BE2C (cell line): ENCODE results near the gene RRP7A.
"Not testable (repeated sequence)": the region's sequence is repeated elsewhere in the genome, so short reads cannot be mapped to it uniquely, and the experiment has no call there.

Experiments
- DNase-seq: peaks from one replicate; pipeline ENCODE4 v3.0.0-alpha.2; 2020
- H3K27me3 ChIP-seq: fragments of 250-450 bp; sonication (Bioruptor Pico); 2 replicates; pipeline ENCODE4 v1.5.1; 2020; ENCODE audit warnings: mild to moderate bottlenecking
- H3K36me3 ChIP-seq: fragments of 250-450 bp; sonication (Bioruptor Pico); 2 replicates; pipeline ENCODE4 v1.5.1; 2020; ENCODE audit warnings: mild to moderate bottlenecking
- H3K4me1 ChIP-seq: fragments of 250-450 bp; sonication (Bioruptor Pico); 2 replicates; pipeline ENCODE4 v1.5.1; 2020
- H3K4me3 ChIP-seq: 2 replicates; pipeline ENCODE4 v1.5.1; 2011; ENCODE audit warnings: low read depth, low read length
- H3K9me3 ChIP-seq: fragments of 250-450 bp; sonication (Bioruptor Pico); 2 replicates; pipeline ENCODE4 v1.5.1; 2020
- CTCF ChIP-seq: IDR thresholded peaks from 2 replicates; pipeline ENCODE4 v1.5.1; 2012; ENCODE audit warnings: mild to moderate bottlenecking, low read depth, low read length

The RRP7A gene

DNA sequence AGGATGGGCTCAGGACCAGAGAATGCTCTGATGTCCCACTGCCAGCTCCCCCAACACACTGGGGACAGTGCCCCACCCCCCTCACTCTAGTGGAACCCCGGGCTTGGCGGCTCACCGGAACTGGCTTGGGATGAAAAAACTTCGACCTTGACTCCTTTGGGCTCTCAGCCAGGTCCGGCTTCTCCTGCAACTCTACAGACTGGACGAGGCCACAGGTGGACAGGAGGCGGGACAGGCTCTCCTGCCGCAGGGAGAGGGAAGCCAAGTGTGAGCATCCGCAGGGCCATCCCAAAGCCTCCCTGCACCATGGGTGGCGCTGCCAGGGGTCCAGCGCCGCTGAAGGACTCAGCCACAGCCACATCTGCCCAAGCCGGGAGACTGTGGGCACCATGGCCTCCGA is 3.7 kb downstream of the RRP7A start:
- DNase-seq = no peak
- H3K4me3 ChIP-seq = no peak overlapping the region
- TF ChIP-seq CTCF = no peak
- peaks cover 5% of the 10 kb centered on the region; the same call in 1 of the 2 replicates for H3K4me1 ChIP-seq
- peaks cover 15% of the 10 kb centered on the region for H3K36me3 ChIP-seq
- no peaks in the 10 kb centered on the region for H3K9me3 ChIP-seq
- H3K27me3 ChIP-seq = no peaks in the 10 kb centered on the region

DNA sequence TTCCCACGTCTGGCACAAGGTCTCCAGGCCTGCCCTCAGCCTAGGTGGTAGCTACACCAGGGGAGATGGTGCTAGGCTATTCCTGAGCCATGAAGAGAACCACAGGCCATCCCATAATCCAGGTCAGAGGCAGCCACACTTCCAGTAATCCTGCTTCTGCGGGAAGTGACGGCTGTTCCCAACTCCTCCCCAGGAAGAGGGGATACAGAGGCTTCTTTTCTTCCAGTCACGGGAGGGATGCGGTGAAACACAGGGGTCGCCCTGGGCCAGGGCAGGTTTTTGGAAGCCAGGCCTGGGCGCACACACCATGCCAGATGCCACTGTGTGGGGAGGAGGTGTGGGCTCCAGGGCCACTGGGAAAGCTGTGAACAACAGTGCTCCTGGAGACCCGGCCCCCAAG is 4.3 kb downstream of the RRP7A start:
- H3K4me3 ChIP-seq, H3K27me3 ChIP-seq, H3K9me3 ChIP-seq, H3K4me1 ChIP-seq, DNase-seq: not testable (repeated sequence)
- H3K36me3 ChIP-seq = peaks cover 15% of the 10 kb centered on the region

DNA sequence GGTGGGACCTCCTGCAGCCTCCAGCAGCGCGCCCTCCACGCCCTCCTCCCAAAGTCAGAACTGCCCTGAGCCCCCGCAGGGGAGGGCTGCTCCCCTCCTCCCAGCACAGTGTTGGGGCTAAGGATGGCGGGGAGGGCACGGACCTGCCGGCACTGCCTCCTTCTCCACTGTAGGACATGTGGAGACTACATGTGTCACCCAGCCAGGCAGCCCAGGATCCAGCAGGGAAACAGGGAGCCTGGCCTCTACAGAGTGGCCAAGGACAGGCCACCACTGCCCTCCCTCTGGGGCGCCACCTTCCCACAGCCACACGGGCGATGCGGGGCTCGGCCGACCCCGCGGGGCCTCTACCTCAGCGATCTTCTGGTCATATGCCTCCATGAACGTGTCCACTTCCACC is 5.3 kb downstream of the RRP7A start:
- not testable (repeated sequence) for H3K27me3 ChIP-seq, H3K4me1 ChIP-seq, H3K4me3 ChIP-seq, DNase-seq, H3K9me3 ChIP-seq
- H3K36me3 ChIP-seq = peaks cover 15% of the 10 kb centered on the region

GRCh38 chr22:42512273-42512990 is 7.2 kb downstream of the RRP7A start:
- not testable (repeated sequence) for H3K9me3 ChIP-seq, H3K4me1 ChIP-seq, H3K27me3 ChIP-seq, H3K4me3 ChIP-seq
- TF ChIP-seq CTCF = peak; percentile 33
- peaks cover 12% of the 10 kb centered on the region for H3K36me3 ChIP-seq
- DNase-seq = peak; percentile 61

GRCh38 chr22:42511401-42511891 is 8.2 kb downstream of the RRP7A start:
- no peak for DNase-seq
- H3K9me3 ChIP-seq = no peaks in the 10 kb centered on the region
- peaks cover 12% of the 10 kb centered on the region for H3K36me3 ChIP-seq
- H3K4me3 ChIP-seq = no peak overlapping the region
- H3K27me3 ChIP-seq = no peaks in the 10 kb centered on the region
- TF ChIP-seq CTCF = no peak
- no peaks in the 10 kb centered on the region for H3K4me1 ChIP-seq

- Histone ChIP-seq H3K36me3 (peaks cover 6% of the 10 kb centered on the region), H3K27me3 (no peaks in the 10 kb centered on the region), H3K4me3 (no peak overlapping the region), H3K9me3 (no peaks in the 10 kb centered on the region), H3K4me1 (no peaks in the 10 kb centered on the region)
- DNase-seq = no peak
- no peak for TF ChIP-seq CTCF
These were observed 10.0 kb downstream of the RRP7A start for GRCh38 chr22:42509548-42509947.

GRCh38 chr22:42508975-42509364 is 10.6 kb downstream of the RRP7A start:
- H3K9me3 ChIP-seq, H3K27me3 ChIP-seq, DNase-seq, H3K4me3 ChIP-seq, H3K36me3 ChIP-seq, H3K4me1 ChIP-seq: not testable (repeated sequence)

GRCh38 chr22:42508327-42508974 is 11.1 kb downstream of the RRP7A start:
- not testable (repeated sequence) for H3K36me3 ChIP-seq, H3K4me3 ChIP-seq, DNase-seq, H3K4me1 ChIP-seq, H3K27me3 ChIP-seq, H3K9me3 ChIP-seq
